HG03175 (cell line): ENCODE results near the gene NRROS.

Experiments
- ATAC-seq: cut with Tn5 transposase; IDR thresholded peaks from one replicate; pipeline ENCODE4 v1.9.1; 2021; ENCODE audit warnings: mild to moderate bottlenecking, moderate library complexity; ENCODE audit not compliant: unreplicated experiment

The NRROS gene

DNA sequence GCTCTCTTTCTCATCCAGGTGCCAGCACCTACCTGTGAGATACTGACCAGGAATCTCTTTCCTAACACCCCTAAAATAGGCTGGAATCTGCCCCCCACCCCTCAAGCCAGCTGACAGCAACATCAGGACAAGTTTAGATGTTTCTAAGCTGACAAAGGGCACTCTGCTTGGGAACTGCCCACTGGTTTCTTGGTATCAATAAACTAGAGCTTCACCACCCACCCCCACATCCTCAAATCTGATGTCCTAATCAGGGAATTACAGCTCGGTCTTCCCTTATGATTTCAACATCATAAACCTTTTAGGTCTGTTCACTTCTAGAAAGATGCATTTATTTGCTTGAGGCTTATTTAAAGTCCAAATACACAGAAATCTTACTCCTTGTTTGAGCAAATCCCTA lies 37.9 kb downstream of the NRROS start:
- no peak for ATAC-seq

GRCh38 chr3:196677931-196678330 lies 38.4 kb downstream of the NRROS start:
- ATAC-seq = no peak

DNA sequence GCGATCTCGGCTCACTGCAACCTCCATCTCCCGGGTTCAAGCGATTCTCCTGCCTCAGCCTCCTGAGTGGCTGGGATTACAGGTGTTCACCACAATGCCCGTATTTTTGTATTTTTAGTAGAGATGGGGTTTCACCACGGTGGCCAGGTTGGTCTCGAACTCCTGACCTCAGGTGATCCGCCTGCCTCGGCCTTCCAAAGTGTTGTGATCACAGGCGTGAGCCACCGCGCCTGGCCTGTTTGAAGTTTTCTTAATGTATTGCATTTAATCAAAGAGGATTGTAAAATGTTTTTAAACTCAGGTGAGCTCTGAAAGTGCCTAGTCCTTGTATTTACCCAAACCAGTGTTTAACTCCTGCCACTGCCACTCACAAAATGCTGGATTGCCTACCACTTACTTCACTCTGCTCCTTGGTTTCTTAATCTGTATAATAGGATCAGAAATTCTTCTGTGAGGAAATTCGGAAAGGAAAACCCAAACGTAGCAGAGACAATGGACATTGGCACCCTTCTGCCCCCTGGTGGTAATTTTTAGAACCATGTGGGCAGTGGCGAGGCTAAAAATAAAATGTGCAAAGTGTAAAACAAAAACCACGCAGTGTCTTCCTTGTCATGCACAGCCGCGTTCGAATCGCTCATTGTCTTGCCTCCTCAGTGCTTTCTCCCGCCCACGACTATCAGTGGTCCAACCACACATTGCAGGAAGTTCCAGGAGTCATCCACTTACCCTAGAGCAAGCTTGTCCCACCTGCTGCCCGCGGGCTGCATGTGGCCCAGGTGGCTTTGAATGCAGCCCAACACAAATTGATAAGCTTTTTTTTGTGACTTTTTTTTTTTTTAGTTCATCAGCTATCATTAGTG lies 45.3 kb downstream of the NRROS start:
- ATAC-seq = peak; percentile 87

- ATAC-seq = no peak
Observed at GRCh38 chr3:196686436-196686835, 46.9 kb downstream of the NRROS start.

GRCh38 chr3:196688349-196688748 lies 48.9 kb downstream of the NRROS start:
- ATAC-seq = no peak

DNA sequence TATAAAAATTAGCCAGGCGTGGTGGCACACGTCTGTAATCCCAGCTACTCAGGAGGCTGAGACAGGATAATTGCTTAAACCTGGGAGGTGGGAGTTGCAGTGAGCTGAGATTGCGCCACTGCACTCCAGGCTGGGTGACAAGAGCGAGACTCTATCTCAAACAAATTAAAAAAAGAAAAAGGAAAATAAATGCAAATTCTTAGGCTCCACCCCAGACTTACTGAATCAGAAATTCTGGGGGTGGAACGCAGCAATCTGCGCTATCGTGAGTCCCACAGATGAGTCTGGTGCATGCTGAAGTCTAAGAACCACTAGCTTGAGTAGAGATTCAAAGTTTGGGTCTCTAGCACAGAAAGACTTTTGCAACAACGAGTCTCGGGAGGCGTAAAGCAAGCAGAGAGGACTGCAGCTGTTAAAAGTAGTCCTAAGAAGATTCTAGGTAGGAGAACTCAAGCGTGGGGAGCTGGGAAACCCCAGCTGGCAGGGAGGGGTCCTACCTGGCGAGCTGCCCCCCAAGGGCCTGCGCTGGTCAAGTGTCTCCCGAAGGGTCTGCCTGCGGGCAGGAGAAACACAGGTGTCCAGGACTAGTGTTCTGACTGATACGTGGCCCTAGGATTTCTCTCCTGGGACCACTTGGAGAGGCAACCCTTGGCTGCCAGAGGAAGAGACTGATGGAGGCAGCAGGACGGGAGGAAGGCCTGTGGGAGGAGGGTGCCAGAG lies 50.6 kb downstream of the NRROS start:
- ATAC-seq = no peak

DNA sequence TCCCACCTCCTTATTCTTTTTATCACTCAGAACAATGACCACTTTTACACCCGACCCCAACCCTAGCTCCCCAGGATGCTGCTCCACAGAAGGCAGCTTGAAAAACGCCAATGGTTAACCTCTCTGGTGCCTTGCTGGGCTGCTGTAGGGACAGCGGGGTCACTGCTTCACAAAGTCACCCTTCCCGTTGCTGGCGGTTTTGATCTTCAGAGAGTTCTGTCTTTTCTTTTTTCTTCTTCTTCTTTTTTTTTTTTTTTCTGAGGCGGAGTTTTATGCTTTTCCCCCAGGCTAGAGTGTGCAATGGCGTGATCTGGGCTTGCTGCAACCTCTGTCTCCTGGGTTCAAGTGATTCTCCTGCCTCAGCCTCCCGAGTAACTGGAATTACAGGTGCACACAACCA lies 51.9 kb downstream of the NRROS start:
- no peak for ATAC-seq

DNA sequence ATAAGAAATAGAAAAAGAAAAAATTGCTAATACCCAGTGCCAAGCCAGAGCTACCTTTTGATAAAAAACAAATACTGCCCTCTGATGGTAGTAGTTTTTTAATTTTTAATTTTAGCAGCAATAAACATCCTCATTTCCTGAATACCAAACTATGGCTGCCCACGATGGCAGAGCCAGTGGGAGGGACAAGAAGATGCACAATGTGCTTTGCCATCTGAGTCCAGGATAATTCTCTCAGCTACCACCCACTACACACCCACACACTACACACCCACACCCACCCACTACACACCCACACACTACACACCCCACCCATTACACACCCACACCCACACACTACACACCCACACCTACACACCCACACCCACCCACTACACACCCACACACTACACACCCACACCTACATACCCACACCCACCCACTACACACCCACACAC lies 54.7 kb downstream of the NRROS start:
- ATAC-seq = no peak

DNA sequence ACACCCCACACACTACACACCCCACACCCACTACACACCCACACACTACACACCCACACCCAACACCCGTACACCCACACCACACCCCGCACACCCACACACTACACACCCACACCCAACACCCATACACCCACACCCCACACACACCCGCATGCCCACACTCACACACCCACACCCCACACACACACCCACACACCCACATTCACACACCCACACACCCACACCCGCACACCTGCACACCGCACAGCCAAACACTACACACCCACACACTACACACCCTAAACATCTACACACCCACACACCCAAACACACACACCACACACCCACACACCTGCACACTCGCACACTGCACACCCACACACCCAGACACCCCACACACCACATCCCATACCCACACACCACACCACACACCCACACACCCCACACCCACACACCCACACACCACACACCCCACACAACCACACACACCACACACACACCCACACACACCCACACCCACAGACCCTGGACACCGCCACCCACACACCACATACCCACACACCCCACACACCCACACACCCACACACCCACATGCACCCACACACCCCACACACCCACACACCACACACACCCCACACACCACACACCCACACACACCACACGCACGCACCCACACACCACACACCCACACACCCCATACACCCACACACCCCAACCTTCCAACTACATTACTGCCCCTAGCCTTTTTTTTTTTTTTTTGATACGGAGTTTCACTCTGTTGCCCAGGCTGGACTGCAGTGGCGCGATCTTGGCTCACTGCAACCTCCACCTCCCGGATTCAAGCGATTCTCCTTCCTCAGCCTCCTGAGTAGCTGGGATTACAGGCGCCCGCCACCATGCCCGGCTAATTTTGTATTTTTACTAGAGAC lies 55.7 kb downstream of the NRROS start:
- no peak for ATAC-seq

DNA sequence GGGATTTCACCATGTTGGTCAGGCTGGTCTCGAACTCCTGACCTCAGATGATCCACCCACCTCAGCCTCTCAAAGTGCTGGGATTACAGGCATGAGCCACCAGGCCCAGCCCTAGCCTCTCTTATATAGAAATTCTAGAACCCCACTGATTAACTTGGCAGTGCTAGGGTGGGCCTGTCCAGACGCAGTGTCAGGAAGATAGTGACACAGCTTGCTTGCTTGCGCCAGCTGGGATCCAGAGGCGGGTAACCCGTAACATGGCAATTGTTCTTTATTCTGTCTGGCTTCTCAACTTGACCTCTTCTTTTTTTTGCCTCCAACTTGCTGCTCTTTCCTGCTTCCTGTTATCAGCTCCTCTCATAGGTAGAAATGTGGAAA lies 56.3 kb downstream of the NRROS start:
- ATAC-seq = no peak

DNA sequence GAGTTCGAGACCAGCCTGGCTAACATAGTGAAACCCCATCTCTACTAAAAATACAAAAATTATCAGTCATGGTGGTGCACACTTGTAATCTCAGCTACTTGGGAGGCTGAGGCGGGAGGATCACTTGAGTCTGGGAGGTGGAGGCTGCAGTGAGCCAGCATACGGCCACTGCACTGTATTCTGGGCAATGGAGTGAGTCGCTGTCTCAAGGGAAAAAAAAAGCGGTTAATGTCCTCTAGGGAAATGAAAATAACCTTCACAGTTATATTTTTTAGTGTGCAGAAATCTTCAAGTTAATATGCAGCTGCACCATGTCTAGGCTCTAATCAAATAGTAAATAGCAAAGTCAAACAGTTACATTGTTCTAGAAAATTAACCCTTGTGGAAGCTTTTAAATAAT lies 57.8 kb downstream of the NRROS start:
- no peak for ATAC-seq

DNA sequence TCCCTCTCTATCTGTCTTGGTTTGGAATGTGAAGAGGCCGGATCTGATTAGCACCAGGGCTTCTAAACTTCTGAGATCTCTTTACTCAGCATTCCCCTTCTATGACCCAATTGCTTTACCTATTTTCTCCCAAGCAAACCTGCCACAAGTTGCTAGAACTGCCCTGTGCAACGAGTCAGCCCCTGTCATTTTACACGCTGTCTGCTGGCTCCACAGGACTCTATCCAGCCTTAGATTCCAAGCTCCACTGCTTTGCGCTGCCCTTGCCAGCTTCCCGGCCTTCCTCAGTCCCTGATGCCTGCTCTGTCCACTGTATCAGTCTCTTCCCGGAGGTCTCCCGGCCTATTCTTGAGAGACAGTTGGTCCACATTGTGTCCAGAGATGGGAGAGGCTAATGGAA lies 60.3 kb downstream of the NRROS start:
- no peak for ATAC-seq

DNA sequence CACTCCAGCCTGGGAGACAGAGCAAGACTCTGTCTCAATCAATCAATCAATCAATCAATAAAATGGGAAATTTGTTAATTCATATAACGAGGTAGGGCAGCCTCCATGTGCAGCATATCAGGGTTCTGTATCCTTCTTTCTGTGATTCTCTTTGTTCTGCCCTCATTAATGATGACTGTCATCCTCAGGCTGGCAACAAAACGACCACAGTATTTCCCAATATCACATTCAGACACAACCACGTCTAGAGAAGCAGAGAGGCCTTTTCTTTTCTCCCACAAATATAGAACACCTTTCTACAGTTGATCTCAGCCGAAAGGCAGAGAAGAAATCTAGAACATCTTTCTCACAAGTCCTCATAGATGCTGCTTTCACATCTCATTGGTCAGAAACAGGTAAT lies 61.3 kb downstream of the NRROS start:
- ATAC-seq = no peak

DNA sequence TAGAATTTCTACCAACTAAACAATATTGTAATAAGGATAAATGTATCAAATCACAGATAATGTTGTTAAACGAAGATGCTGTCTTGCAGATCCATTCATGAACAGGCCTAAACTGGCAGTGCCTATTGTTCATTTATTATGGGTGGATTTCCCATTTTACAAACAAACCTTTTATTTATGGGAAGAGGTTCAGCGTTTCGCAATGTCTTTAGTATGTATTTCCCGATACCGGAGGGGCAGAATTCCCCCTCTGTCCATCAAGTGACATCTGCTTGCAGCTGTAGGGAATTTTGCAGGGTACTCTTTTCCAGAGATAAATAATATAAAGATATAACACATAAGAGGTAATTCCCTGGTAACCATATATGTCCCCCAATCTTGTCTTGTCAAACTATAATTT lies 66.8 kb downstream of the NRROS start:
- no peak for ATAC-seq

DNA sequence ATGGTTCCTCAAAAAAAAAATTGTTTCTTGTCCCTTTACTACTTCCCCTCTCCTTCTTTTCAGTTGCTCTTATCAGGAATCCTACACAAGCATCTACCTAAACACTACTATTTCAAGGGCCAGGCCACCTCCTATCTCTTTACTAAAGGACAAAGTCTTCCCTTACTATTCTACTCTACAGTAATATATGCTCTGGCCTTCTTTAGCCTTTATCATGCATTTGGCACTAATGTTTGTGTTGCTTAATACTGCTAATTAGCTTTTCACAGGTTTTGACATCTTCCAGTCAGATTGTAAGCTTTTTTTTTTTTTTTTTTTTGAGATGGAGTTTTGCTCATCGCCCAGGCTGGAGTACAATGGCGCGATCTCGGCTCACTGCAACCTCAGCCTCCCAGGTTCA lies 67.2 kb downstream of the NRROS start:
- ATAC-seq = no peak

- ATAC-seq = no peak
Observed at GRCh38 chr3:196707566-196707965, 68.1 kb downstream of the NRROS start.

DNA sequence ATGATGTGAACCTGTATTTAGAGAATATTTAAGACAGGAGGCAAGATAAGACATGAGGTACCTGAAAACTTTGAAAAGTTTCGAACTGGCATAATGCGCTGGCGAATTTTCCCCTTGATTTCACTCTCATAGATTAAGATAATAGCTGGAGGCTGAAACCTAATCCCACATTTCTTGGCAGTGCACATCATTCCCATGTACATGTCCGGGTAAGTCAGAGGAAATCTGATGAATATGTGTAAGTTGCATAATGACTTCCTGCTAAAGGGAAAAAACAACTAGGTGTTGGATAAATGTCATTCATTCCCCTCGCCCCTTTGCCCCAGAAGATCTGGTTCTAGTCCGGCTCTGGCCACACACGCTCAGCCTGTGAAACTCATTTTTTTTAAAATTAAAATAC lies 69.0 kb downstream of the NRROS start:
- no peak for ATAC-seq
